Prostate gland (tissue), 2 donors: Measurements from ENCODE around the gene ZNF536.

Experiments
- POLR2A ChIP-seq: fragments of 450-650 bp; IDR thresholded peaks from one replicate; pipeline ENCODE4 v1.6.1; 2016; ENCODE audit warnings: antibody characterized with exemption, mild to moderate bottlenecking
- TF ChIP-seq, protein P1 (sequence below), 4 experiments: fragments of 200-600 bp in 2 of 4; fragments of 450-650 bp in 2 of 4; sonication (generic) in 2 of 4; IDR thresholded peaks; 1 replicate in 3 of 4; 2 replicates in 1 of 4; pipeline ENCODE4 v1.5.1; 2016 to 2019; ENCODE audit warnings: antibody characterized with exemption in 4 of 4, mild to moderate bottlenecking in 2 of 4, moderate library complexity in 2 of 4

DNA sequence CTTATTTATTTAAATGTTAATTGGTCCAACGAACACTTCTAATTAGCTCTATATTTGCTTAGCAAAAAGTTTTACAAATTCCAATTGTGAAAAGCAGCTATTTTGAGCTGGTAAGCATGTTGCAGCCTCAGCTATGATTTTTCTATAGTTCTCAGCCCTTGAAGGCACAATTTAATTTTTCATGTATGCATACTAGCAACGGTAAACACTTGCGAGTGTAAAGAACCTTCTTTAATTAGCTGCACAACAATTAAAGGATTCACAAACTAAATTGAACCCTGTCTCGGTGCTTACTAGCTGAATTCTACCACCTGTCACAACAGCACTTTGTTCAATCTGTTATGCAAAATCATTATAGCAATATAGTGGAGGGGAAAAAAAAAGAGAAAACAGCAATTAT, 29.8 kb downstream of the ZNF536 start:
- no peak for TF ChIP-seq POLR2A
- TF ChIP-seq, protein P1, sequence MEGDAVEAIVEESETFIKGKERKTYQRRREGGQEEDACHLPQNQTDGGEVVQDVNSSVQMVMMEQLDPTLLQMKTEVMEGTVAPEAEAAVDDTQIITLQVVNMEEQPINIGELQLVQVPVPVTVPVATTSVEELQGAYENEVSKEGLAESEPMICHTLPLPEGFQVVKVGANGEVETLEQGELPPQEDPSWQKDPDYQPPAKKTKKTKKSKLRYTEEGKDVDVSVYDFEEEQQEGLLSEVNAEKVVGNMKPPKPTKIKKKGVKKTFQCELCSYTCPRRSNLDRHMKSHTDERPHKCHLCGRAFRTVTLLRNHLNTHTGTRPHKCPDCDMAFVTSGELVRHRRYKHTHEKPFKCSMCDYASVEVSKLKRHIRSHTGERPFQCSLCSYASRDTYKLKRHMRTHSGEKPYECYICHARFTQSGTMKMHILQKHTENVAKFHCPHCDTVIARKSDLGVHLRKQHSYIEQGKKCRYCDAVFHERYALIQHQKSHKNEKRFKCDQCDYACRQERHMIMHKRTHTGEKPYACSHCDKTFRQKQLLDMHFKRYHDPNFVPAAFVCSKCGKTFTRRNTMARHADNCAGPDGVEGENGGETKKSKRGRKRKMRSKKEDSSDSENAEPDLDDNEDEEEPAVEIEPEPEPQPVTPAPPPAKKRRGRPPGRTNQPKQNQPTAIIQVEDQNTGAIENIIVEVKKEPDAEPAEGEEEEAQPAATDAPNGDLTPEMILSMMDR (IDR thresholded peaks at IDR 0.05), result no peak
